Osteocyte (in vitro differentiated cells): ENCODE results near the gene SH2D4B. TPM values are rescaled to one million over a fixed set of nuclear protein-coding genes. Genes with fewer than 3 reads are reported as not detected.

Experiments used
- DNase-seq: peaks from one replicate; pipeline ENCODE4 v3.0.0; 2021; ENCODE audit warnings: mixed read lengths; ENCODE audit not compliant: unreplicated experiment; ENCODE audit errors: extremely low spot score
- H3K27ac Mint-ChIP-seq: one replicate; pipeline ENCODE4 v1.8.0; 2021; ENCODE audit warnings: mild to moderate bottlenecking, mixed read lengths; ENCODE audit not compliant: unreplicated experiment
- H3K27me3 Mint-ChIP-seq: one replicate; pipeline ENCODE4 v1.8.0; 2021; ENCODE audit warnings: mixed read lengths; ENCODE audit not compliant: unreplicated experiment
- H3K36me3 Mint-ChIP-seq: one replicate; pipeline ENCODE4 v1.8.0; 2021; ENCODE audit warnings: mixed read lengths; ENCODE audit not compliant: unreplicated experiment
- H3K4me1 Mint-ChIP-seq: one replicate; pipeline ENCODE4 v1.8.0; 2021; ENCODE audit warnings: mixed read lengths; ENCODE audit not compliant: unreplicated experiment
- H3K4me3 Mint-ChIP-seq: one replicate; pipeline ENCODE4 v1.8.0; 2021; ENCODE audit warnings: mild to moderate bottlenecking, moderate library complexity, mixed read lengths; ENCODE audit not compliant: unreplicated experiment
- H3K9me3 Mint-ChIP-seq: one replicate; pipeline ENCODE4 v1.8.0; 2021; ENCODE audit warnings: mixed read lengths; ENCODE audit not compliant: unreplicated experiment
- CTCF ChIP-seq: fragments of 200-600 bp; sonication (generic); IDR thresholded peaks from 2 replicates; pipeline ENCODE4 v1.5.0; 2021; ENCODE audit warnings: antibody characterized with exemption, mild to moderate bottlenecking, moderate library complexity
- total RNA-seq: library from RNA; stranded (reverse); gene quantifications from 2 replicates; pipeline ENCODE4 v1.2.1, GENCODE V29; 2021

SH2D4B gene
- total RNA-seq, 1 donor from 2014 or later: not detected

- TF ChIP-seq CTCF: no peak
- H3K27me3 Mint-ChIP-seq: no peaks in the 10 kb centered on the region
Observed at GRCh38 chr10:80600256-80600655, 62.6 kb downstream of the SH2D4B start.

GRCh38 chr10:80602881-80603280 lies 65.2 kb downstream of the SH2D4B start:
- Mint-ChIP-seq H3K4me3 (no peak overlapping the region), H3K27ac (no peak overlapping the region), H3K4me1 (no peaks in the 10 kb centered on the region), H3K27me3 (no peaks in the 10 kb centered on the region), H3K36me3 (no peaks in the 10 kb centered on the region), H3K9me3 (no peaks in the 10 kb centered on the region)
- no peak for TF ChIP-seq CTCF
- no peak for DNase-seq

More at GRCh38 chr10:80600256-80600655, 62.6 kb downstream of the SH2D4B start:
- no peak overlapping the region for H3K4me3 Mint-ChIP-seq
- H3K27ac Mint-ChIP-seq: no peak overlapping the region
- H3K36me3 Mint-ChIP-seq: no peaks in the 10 kb centered on the region
- H3K9me3 Mint-ChIP-seq: no peaks in the 10 kb centered on the region
- no peak for DNase-seq
- H3K4me1 Mint-ChIP-seq: no peaks in the 10 kb centered on the region

GRCh38 chr10:80603516-80603915 lies 65.8 kb downstream of the SH2D4B start:
- no peak for DNase-seq
- no peak for TF ChIP-seq CTCF
- H3K9me3 Mint-ChIP-seq: no peaks in the 10 kb centered on the region
- H3K27ac Mint-ChIP-seq: no peak overlapping the region
- no peak overlapping the region for H3K4me3 Mint-ChIP-seq
- no peaks in the 10 kb centered on the region for H3K36me3 Mint-ChIP-seq
- H3K4me1 Mint-ChIP-seq: no peaks in the 10 kb centered on the region
- H3K27me3 Mint-ChIP-seq: no peaks in the 10 kb centered on the region

- Mint-ChIP-seq H3K9me3 (no peaks in the 10 kb centered on the region), H3K27ac (no peak overlapping the region), H3K4me1 (no peaks in the 10 kb centered on the region), H3K27me3 (no peaks in the 10 kb centered on the region), H3K36me3 (no peaks in the 10 kb centered on the region), H3K4me3 (no peak overlapping the region)
- no peak for DNase-seq
- TF ChIP-seq CTCF: no peak
Observed at GRCh38 chr10:80608706-80609105, 71.0 kb downstream of the SH2D4B start.

GRCh38 chr10:80609331-80609730 lies 71.6 kb downstream of the SH2D4B start:
- Mint-ChIP-seq H3K36me3 (no peaks in the 10 kb centered on the region), H3K27me3 (no peaks in the 10 kb centered on the region), H3K4me3 (no peak overlapping the region), H3K27ac (no peak overlapping the region), H3K4me1 (no peaks in the 10 kb centered on the region), H3K9me3 (no peaks in the 10 kb centered on the region)
- DNase-seq: no peak
- no peak for TF ChIP-seq CTCF
